K562 (cell line): ENCODE measurements around the gene POM121L12. TPM values are rescaled to one million over a fixed set of nuclear protein-coding genes. Genes with fewer than 3 reads are reported as not detected.

Experiments used
- ATAC-seq: fragments of 200-7000 bp; cut with Tn5 transposase; 3 replicates; pipeline ENCODE4 v1.9.1; 2020; ENCODE audit warnings: moderate library complexity
- BruUV-seq: library from RNA; stranded (reverse); fragments of 400-500 nt; replicated peaks from 2 replicates; lab custom pipeline; 2021; lab: Mats Ljungman, UMichigan
- CTCF ChIA-PET: fragments of 300-600 bp; formaldehyde crosslinking; extraction: SDS; loops from one replicate; lab custom pipeline; 2021; ENCODE audit warnings: low intra/inter-chr PET ratio; lab: Yijun Ruan, JAX
- POLR2A ChIA-PET: fragments of 300-600, 350-650 bp; sonication (Branson Sonifier 250); formaldehyde crosslinking; extraction: SDS; loops from one replicate; lab custom pipeline; 2021; ENCODE audit warnings: antibody characterized with exemption, inconsistent platforms; lab: Yijun Ruan, JAX
- DNase-seq, 4 experiments: peaks; one replicate each; pipeline versions ENCODE4 v3.0.0 to v3.0.0-alpha.2; 2011 to 2018; ENCODE audit warnings: low spot score in 3 of 4, mixed read lengths in 3 of 4; ENCODE audit errors: extremely low read depth in 1 of 4
- FAIRE-seq: peaks from 2 replicates; lab custom pipeline; 2011; peaks lifted over from hg19 to GRCh38; lab: Jason Lieb, UNC
- H2AFZ ChIP-seq: 2 replicates; pipeline ENCODE4 v1.6.0; 2011; ENCODE audit warnings: low read depth, low read length, control low read depth, inconsistent platforms
- H3K27ac ChIP-seq: fragments of 200-600 bp; 3 replicates; pipeline ENCODE4 v1.8.0; 2011; ENCODE audit warnings: low read depth, mild to moderate bottlenecking, control low read depth, inconsistent platforms, low read length, moderate library complexity, mixed read lengths; ENCODE audit errors: extremely low read depth
- H3K27me3 ChIP-seq, 2 experiments: fragments of 300-600 bp in 1 of 2; 2 replicates in 1 of 2; 3 replicates in 1 of 2; pipeline versions ENCODE4 v1.6.0 to v1.8.0; 2011; ENCODE audit warnings: inconsistent platforms in 2 of 2, low read length in 2 of 2, mild to moderate bottlenecking in 1 of 2, mixed read lengths in 1 of 2, moderate library complexity in 1 of 2; ENCODE audit not compliant: control insufficient read depth in 2 of 2, insufficient read depth in 2 of 2
- H3K36me3 ChIP-seq: fragments of 300-600 bp; 3 replicates; pipeline ENCODE4 v1.8.0; 2011; ENCODE audit warnings: mild to moderate bottlenecking, low read length, inconsistent platforms; ENCODE audit not compliant: control insufficient read depth, insufficient read depth
- H3K4me1 ChIP-seq, 2 experiments: fragments of 200-600 bp in 1 of 2; replicated peaks in 1 of 2; 2 replicates in 1 of 2; 3 replicates in 1 of 2; pipeline versions ENCODE4 v1.5.1 to v1.8.0; 2011; ENCODE audit warnings: inconsistent platforms in 2 of 2, low read length in 2 of 2, mild to moderate bottlenecking in 1 of 2, mixed read lengths in 1 of 2, moderate library complexity in 1 of 2; ENCODE audit not compliant: control insufficient read depth in 2 of 2, insufficient read depth in 2 of 2
- H3K4me2 ChIP-seq: 2 replicates; pipeline ENCODE4 v1.6.1; 2011; ENCODE audit warnings: low read length, control low read depth, inconsistent platforms, mixed read lengths; ENCODE audit not compliant: insufficient read depth
- H3K4me3 ChIP-seq: fragments of 200-600 bp; sonication (generic), shearing (Covaris generic); 2 replicates; pipeline ENCODE4 v1.5.1; 2016; ENCODE audit warnings: control low read depth, inconsistent platforms
- H3K79me2 ChIP-seq: fragments of 200-600 bp; 3 replicates; pipeline ENCODE4 v1.8.0; 2011; ENCODE audit warnings: low read length, inconsistent platforms; ENCODE audit not compliant: control insufficient read depth, insufficient read depth
- H3K9ac ChIP-seq, 2 experiments: 2 replicates each; pipeline versions ENCODE4 v1.6.0 to v1.6.1; 2011; ENCODE audit warnings: low read depth in 2 of 2, low read length in 2 of 2, control low read depth in 1 of 2, inconsistent platforms in 1 of 2, mild to moderate bottlenecking in 1 of 2, mixed read lengths in 1 of 2; ENCODE audit not compliant: insufficient read depth in 1 of 2
- H3K9me1 ChIP-seq: one replicate; pipeline ENCODE4 v1.6.0; 2011; ENCODE audit warnings: inconsistent platforms, mild to moderate bottlenecking, low read length, moderate library complexity; ENCODE audit not compliant: control insufficient read depth, insufficient read depth
- H3K9me3 ChIP-seq: replicated peaks from 2 replicates; pipeline ENCODE4 v1.5.1; 2011; ENCODE audit warnings: low read depth, low read length, inconsistent platforms; ENCODE audit not compliant: control insufficient read depth, insufficient read depth
- H4K20me1 ChIP-seq: replicated peaks from 2 replicates; pipeline ENCODE4 v1.6.1; 2011; ENCODE audit warnings: low read length, inconsistent platforms, mixed read lengths; ENCODE audit not compliant: control insufficient read depth, insufficient read depth
- ATF2 ChIP-seq: sonication (generic); formaldehyde crosslinking; IDR thresholded peaks from 2 replicates; pipeline ENCODE4 v1.8.1; 2022; ENCODE audit warnings: missing genetic modification reagents
- CLOCK ChIP-seq: fragments of 250-450 bp; sonication (Bioruptor Pico); IDR thresholded peaks from 2 replicates; pipeline ENCODE4 v1.4.0; 2020; ENCODE audit warnings: mild to moderate bottlenecking, moderate library complexity, borderline replicate concordance
- CREB1 ChIP-seq, 2 experiments: sonication (generic) in 1 of 2; formaldehyde crosslinking in 1 of 2; IDR thresholded peaks; 2 replicates each; pipeline versions ENCODE4 v1.6.1 to v1.8.0; 2012 to 2022; ENCODE audit warnings: inconsistent platforms in 1 of 2, mild to moderate bottlenecking in 1 of 2, missing genetic modification reagents in 1 of 2, moderate library complexity in 1 of 2
- NR4A1 ChIP-seq, 2 experiments: fragments of 250-450 bp in 1 of 2; fragments of 450-650 bp in 1 of 2; sonication (Bioruptor Pico) in 1 of 2; IDR thresholded peaks; 2 replicates each; pipeline versions ENCODE4 v1.4.0 to v1.6.1; 2016 to 2020; ENCODE audit warnings: mild to moderate bottlenecking in 2 of 2, missing compliant biosample characterization in 1 of 2, missing genetic modification characterization in 1 of 2, moderate library complexity in 1 of 2
- ZNF239 ChIP-seq: fragments of 250-450 bp; sonication (Bioruptor Pico); IDR thresholded peaks from 2 replicates; pipeline ENCODE4 v1.4.0; 2020; ENCODE audit warnings: mild to moderate bottlenecking
- ZNF318 ChIP-seq, 2 experiments: fragments of 450-650 bp; IDR thresholded peaks; 2 replicates each; pipeline ENCODE4 v1.6.1; 2016; ENCODE audit warnings: mild to moderate bottlenecking in 2 of 2, borderline replicate concordance in 1 of 2, low read depth in 1 of 2, moderate library complexity in 1 of 2
- ZNF699 ChIP-seq: fragments of 250-450 bp; sonication (Bioruptor Pico); IDR thresholded peaks from 2 replicates; pipeline ENCODE4 v1.8.0; 2021; ENCODE audit warnings: mild to moderate bottlenecking, moderate library complexity; ENCODE audit not compliant: insufficient replicate concordance
- WGBS: fragments of 100-300 bp; shearing (Covaris generic); methylation state at CpG from one replicate; pipeline ENCODE4 v1.1.6; 2016; ENCODE audit warnings: low coverage, mixed read lengths; ENCODE audit not compliant: insufficient coverage; ENCODE audit errors: missing lambda C conversion rate; 5-methylcytosine and 5-hydroxymethylcytosine counted together
- in situ Hi-C: fragments of 300-500 bp; cut with MboI; formaldehyde crosslinking; loops from 4 replicates; pipeline ENCODE4 v1.15.0; 2018; ENCODE audit warnings: inconsistent platforms, mixed read lengths
- intact Hi-C: fragments of 100-400 bp; cut with micrococcal nuclease; formaldehyde crosslinking; loops from 2 replicates; pipeline ENCODE4 v1.14.2; 2022
- polyA plus RNA-seq, 8 experiments: library from polyadenylated mRNA; depleted of rRNA in 4 of 8; stranded (reverse) in 5 of 8; unstranded in 3 of 8; fragments of >200 nt; fragmentation: Nextera tagmentation in 2 of 8; fragmentation: Illumina TruSeq in 1 of 8; extraction: Ambion mirVana in 2 of 8; extraction: Trizol in 1 of 8; gene quantifications; 2 replicates each; pipeline versions ENCODE4 v1.2.1 to v1.2.3, GENCODE V29; 2011 to 2014; ENCODE audit warnings: inconsistent platforms in 1 of 8, missing spikeins in 1 of 8
- total RNA-seq, 7 experiments: library from RNA; depleted of rRNA in 6 of 7; stranded (reverse); fragments of >200 nt in 6 of 7; fragmentation: Illumina TruSeq in 2 of 7; extraction: Trizol in 2 of 7; gene quantifications; 2 replicates each; pipeline versions ENCODE4 v1.2.1 to v1.2.3, GENCODE V29; 2011 to 2021; ENCODE audit warnings: low replicate concordance in 1 of 7

The POM121L12 gene
- total and polyA plus RNA-seq, 9 of the 15 experiments (the other 6 are each of a cell fraction or from before 2014, with no cell fraction given) = not detected

GRCh38 chr7:53050433-53050832 is 15.0 kb downstream of the POM121L12 start (continued):
- TF ChIP-seq CLOCK (CRISPR knock-in tag) = no peak
- TF ChIP-seq, all 486 proteins: peak for 0

- ChIA-PET POLR2A (no interaction called here), CTCF (no interaction called here)
- Histone ChIP-seq H2AFZ (no peak overlapping the region), H3K27ac (no peak overlapping the region), H3K9me3 (no peaks in the 10 kb centered on the region), H4K20me1 (no peaks in the 10 kb centered on the region), H3K79me2 (no peaks in the 10 kb centered on the region), H3K4me2 (no peak overlapping the region), H3K36me3 (no peaks in the 10 kb centered on the region), H3K9ac (no peak overlapping the region), H3K4me1 (no peaks in the 10 kb centered on the region), H3K27me3 (no peaks in the 10 kb centered on the region), H3K4me3 (no peak overlapping the region), H3K9me1 (no peaks in the 10 kb centered on the region)
- WGBS = 0% methylated on average over 2 of the region's 2 CpGs
- FAIRE-seq (no peak), DNase-seq (no peak), ATAC-seq (no peak)
- intact Hi-C loops = no loop called here
- no TSS peak for BruUV-seq
- in situ Hi-C loops = no loop called here
- TF ChIP-seq ATF2 = no peak
- TF ChIP-seq ZNF318 (IDR thresholded peaks at IDR 0.05; ENCODE audit: borderline replicate concordance in 1 of 2, low read depth in 1 of 2) = no peak
- no peak for TF ChIP-seq ZNF239 (CRISPR knock-in tag)
- no peak for TF ChIP-seq NR4A1 (CRISPR knock-in tag; IDR thresholded peaks at IDR 0.05)
- TF ChIP-seq NR4A1 (tag; IDR thresholded peaks at IDR 0.05) = no peak
- TF ChIP-seq ZNF699 (CRISPR knock-in tag) = no peak
- TF ChIP-seq CREB1 (IDR thresholded peaks at IDR 0.05) = no peak
- TF ChIP-seq CREB1 (CRISPR knock-in tag; IDR thresholded peaks at IDR 0.05) = no peak
These were observed 24.2 kb downstream of the POM121L12 start for GRCh38 chr7:53059591-53059990.
